ENCODE data around the gene FAM43A. TPM values are rescaled to one million over a fixed set of nuclear protein-coding genes. Genes with fewer than 3 reads are reported as not detected.

Gene FAM43A
- total RNA-seq, 1 donor from 2014 or later = 18.0 TPM

GRCh38 chr3:194720048-194720447 lies 34.4 kb downstream of the FAM43A start:
- no peaks in the 10 kb centered on the region for H3K36me3 ChIP-seq
- no peak overlapping the region for H3K27ac ChIP-seq (replicated peaks)
- H3K9me3 ChIP-seq (replicated peaks) = no peaks in the 10 kb centered on the region
- TF ChIP-seq CTCF (IDR thresholded peaks at IDR 0.05; ENCODE audit: borderline replicate concordance) = no peak
- intact Hi-C loops (cut with micrococcal nuclease) = no loop called here
- DNase-seq = no peak
- no peak overlapping the region for H3K4me3 ChIP-seq
- no peaks in the 10 kb centered on the region for H3K4me1 ChIP-seq
- no peaks in the 10 kb centered on the region for H3K27me3 ChIP-seq (ENCODE audit: low read depth)

GRCh38 chr3:194723846-194724618 lies 38.3 kb downstream of the FAM43A start:
- DNase-seq = no peak
- Histone ChIP-seq H3K4me1 (no peaks in the 10 kb centered on the region), H3K27me3 (ENCODE audit: low read depth) (no peaks in the 10 kb centered on the region), H3K27ac (replicated peaks) (no peak overlapping the region), H3K9me3 (replicated peaks) (no peaks in the 10 kb centered on the region), H3K4me3 (no peak overlapping the region), H3K36me3 (no peaks in the 10 kb centered on the region)
- TF ChIP-seq CTCF (IDR thresholded peaks at IDR 0.05; ENCODE audit: borderline replicate concordance) = no peak
- intact Hi-C loops (cut with micrococcal nuclease) = no loop called here

GRCh38 chr3:194725346-194725745 lies 39.7 kb downstream of the FAM43A start:
- Histone ChIP-seq H3K4me1 (no peaks in the 10 kb centered on the region), H3K4me3 (no peak overlapping the region), H3K36me3 (no peaks in the 10 kb centered on the region), H3K27me3 (ENCODE audit: low read depth) (no peaks in the 10 kb centered on the region), H3K27ac (replicated peaks) (no peak overlapping the region), H3K9me3 (replicated peaks) (no peaks in the 10 kb centered on the region)
- intact Hi-C loops (cut with micrococcal nuclease) = no loop called here
- no peak for TF ChIP-seq CTCF (IDR thresholded peaks at IDR 0.05; ENCODE audit: borderline replicate concordance)
- DNase-seq = no peak

- H3K4me3 ChIP-seq = no peak overlapping the region
- no peak overlapping the region for H3K27ac ChIP-seq (replicated peaks)
- H3K36me3 ChIP-seq = no peaks in the 10 kb centered on the region
- no peak for TF ChIP-seq CTCF (IDR thresholded peaks at IDR 0.05; ENCODE audit: borderline replicate concordance)
- intact Hi-C loops (cut with micrococcal nuclease) = no loop called here
- no peaks in the 10 kb centered on the region for H3K9me3 ChIP-seq (replicated peaks)
- H3K4me1 ChIP-seq = no peaks in the 10 kb centered on the region
- H3K27me3 ChIP-seq (ENCODE audit: low read depth) = no peaks in the 10 kb centered on the region
- no peak for DNase-seq
Observed at GRCh38 chr3:194727435-194728128, 41.9 kb downstream of the FAM43A start.

- TF ChIP-seq CTCF (IDR thresholded peaks at IDR 0.05; ENCODE audit: borderline replicate concordance) = no peak
- H3K9me3 ChIP-seq (replicated peaks) = no peaks in the 10 kb centered on the region
- no peaks in the 10 kb centered on the region for H3K36me3 ChIP-seq
- H3K4me3 ChIP-seq = no peak overlapping the region
- no peaks in the 10 kb centered on the region for H3K4me1 ChIP-seq
- DNase-seq = no peak
- H3K27ac ChIP-seq (replicated peaks) = no peak overlapping the region
- intact Hi-C loops (cut with micrococcal nuclease) = no loop called here
- H3K27me3 ChIP-seq (ENCODE audit: low read depth) = no peaks in the 10 kb centered on the region
Observed at GRCh38 chr3:194728986-194729385, 43.3 kb downstream of the FAM43A start.
